NCI-H187 (cell line): ENCODE measurements around the gene NR2F2.

Experiments
- DNase-seq, 2 experiments: peaks; one replicate each; lab custom pipeline; 2025; lab: John Stamatoyannopoulos, UW

NR2F2 gene

DNA sequence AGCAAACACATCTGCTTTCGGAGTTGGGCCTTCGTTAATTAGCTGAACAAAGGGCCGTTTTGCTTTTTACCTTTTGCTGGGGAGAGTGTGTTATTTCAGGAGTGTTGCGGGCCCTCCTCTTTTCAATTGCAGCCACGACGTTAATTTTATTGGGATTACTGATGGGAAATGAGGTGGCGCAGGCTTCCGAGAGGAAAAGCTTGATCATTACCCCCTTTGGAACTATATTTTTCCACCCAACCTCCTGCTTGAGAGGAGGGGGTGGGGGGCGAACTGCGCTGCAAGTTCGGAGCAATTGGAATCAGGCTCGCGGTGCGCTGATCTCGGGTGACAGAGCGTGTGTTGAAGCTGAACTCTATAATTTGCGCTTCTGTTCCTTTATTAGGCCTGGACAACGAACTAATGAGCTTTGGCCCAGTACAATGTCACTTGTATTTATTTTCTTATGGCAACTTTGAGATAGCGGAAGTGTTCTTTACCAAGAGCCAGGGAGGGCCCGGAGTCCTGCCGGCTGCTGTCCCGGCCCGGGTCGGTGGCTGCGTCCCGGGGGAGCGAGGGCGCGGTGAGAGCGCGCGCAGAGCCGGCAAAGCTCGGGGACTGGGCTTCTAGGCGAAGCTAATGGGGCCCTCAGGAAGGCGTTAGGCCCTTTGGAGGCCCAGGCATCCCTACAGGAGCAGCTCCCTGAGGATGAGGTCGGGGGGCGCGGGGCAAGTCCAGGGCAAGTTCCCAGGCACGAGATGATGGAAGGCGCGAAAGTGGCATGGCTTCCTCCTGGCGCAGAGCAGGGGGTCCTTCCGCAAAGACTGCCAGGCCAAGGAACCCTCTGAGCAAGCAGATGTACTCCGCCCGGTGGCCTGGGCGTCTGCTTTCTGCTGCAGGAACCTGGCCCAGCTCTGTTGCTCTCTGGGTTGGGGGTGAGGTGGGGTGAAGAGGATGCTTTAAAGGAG is 12.9 kb downstream of the NR2F2 start:
- DNase-seq, result no peak

DNA sequence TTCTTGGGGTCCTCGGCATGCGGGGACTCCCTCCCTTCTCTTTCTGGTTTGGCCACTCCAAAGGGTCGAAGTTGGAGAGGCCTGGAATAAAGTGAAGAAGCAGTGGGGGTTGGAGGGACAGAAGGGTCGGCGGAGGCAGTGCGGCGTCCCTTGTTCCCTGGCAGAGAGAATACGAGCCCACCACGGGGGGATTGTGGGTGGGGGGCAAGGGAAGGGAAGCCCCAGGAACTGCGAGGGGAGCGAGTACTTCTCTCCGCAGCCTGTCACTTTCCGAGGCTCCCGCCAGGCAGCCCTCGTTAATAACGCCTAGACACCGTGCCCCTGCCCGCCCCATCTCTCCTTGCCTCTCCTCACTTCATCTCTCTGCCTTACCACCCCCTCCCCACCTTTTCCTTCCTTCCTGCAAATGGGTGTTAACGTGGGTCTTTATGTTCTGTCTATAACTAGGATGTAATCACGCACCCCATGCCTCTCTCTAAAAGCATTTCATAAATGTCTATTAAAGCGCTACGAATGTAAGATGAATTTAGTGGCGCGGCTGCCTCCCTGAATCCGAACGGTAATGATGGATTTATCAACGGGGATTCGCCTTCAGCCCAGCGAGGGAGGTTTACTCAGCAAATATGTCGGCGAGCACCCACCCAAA is 13.7 kb downstream of the NR2F2 start:
- no peak for DNase-seq

DNA sequence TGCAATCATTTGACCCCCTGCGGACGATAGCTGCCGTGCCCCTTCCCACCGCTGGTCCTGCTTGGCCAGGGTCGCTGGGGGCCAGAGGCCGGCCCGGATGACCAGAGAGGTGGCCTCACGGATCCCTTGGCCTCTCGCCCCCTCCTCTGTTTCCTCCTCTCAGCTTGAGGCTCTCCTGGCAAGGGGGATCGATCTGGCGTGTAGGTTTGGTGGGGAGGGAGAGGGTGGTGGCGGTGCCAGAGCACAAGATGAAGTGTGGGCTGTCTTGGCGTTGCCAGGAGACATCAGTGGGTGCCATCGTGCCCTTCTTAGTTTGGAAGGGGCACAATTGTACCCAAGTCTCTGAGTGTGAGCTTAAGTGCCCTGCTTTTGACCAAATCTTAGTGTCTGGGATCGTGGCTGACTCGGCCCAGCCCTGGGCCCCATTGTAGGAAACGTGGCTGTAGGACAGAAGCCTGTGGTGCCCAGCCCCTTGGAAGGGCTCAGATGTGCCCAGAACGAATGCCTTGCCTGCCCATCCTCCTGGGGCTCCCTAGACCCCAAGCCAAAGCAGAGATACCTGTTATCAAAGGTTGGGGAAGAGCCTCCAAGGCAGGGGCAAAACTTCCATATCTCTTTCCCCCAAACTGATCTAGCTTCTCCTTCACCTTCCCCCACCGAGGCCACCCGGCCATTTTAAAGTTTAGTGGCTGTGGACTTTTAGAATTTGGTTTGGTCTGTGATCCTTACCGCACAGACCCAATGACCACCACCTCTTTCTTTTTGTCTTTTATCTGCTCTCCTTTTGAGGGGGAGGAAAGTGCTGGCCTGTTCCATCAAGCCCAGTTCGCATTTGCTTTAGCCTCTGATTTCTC is 14.4 kb downstream of the NR2F2 start:
- DNase-seq, result no peak

DNA sequence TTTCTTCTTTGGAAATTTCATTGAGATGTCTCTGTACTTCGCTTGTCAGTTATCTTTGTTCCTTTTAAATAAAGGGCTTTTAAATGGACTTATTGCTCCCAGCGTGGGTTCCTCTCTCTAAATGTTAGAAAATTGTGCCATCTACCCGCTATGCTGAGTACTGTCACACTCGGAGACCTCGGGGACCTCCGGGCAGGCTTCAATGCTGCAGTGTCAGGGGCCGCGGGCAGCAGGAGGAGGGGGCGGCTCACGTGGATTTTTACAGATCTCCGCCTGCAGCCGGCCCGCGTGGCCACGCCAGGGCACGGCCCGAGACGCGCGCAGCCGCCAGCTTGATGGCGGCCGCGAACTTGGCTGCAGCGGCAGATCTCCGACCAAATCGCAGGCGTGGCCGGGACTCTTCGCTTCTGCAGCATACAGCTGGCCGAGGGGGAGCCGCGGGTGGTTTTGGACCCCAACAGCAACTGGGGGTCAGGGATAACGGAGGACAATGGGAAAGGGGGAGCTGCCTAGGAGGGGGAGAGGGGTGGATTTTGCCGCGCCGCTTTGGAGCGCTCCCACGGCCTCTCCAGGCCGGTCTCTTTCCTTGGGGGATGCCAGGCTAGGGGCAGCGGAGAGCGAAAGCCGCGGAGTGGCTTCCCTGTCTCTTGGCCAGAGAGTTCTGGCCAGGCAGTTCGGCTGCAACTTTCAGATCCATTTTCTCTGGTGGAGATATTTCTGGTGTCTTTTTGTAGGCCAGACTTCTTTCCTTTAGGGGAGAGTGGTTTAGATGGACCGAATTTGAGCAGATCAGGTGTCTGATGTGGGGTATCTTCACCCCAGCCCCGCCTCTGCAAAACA is 15.3 kb downstream of the NR2F2 start:
- DNase-seq, result no peak

DNA sequence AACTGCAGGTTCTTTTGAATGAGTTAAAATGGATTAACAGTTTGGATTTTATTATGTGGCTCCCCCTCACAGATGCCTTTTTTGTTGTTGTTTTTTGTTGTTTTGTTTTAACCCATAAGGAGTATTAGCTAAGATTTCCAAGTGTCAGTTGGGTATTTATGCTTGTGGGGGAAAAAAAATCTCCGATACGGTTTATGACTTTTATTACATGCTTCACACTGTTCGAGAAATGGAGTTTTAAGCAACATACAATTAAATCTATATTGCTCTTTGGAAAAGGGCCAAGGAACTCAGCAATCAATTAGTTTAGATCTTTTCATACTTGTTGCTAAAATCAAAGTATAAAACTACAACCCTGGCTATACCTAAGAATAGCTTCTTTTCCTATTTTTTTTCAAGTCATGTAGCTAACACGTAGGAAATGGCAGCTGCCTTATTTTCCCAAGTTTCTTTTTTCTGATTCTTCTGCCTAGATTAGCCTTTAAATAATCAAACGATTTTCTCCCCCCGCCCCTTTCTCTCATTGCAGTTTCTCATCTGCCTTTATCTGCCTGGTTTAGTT is 16.0 kb downstream of the NR2F2 start:
- DNase-seq, result no peak

DNA sequence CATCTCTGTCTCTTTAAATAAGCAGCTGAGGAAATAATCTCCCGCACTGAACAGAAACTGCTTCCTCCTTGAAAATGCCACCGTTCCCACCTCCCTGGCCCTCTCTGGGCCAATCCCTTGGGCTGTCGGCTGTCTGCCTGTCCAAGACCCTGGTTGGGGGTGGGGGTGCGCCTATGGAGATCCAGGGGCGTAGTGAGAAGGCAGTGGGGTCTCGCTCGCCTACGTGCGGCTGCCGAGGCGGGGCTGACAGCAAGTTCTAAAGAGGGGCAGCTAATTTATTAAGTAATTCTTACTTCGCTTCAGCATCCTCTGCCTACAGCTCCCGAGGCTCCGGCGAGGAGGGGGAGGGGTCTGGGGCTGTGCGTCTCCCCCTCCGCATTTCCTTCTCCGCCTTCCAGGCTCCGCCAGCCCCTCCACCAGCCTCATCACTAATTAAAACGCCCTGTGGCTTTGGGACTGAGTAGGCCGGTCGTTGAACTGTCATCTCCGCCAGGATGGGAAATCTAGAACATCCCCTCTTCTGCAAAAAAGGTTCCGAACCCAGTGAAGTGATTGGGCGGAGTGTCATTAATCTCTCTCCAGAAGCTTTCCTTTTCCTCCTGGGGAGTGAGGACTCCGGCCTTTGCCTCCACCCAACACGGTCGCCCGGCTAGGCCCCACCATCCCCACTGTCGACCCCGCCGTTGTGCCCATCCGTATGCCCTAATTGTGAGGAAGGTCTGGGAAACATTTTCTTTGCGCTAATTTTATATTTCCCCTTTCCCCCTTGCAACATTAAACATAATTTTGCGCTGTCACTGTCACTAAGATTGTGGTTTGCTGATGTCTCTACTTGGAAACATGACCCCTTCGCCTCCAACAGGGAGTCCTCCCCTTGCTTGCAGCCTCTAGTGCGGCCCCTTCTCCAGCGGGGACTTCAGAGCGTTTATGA is 16.9 kb downstream of the NR2F2 start:
- no peak for DNase-seq

DNA sequence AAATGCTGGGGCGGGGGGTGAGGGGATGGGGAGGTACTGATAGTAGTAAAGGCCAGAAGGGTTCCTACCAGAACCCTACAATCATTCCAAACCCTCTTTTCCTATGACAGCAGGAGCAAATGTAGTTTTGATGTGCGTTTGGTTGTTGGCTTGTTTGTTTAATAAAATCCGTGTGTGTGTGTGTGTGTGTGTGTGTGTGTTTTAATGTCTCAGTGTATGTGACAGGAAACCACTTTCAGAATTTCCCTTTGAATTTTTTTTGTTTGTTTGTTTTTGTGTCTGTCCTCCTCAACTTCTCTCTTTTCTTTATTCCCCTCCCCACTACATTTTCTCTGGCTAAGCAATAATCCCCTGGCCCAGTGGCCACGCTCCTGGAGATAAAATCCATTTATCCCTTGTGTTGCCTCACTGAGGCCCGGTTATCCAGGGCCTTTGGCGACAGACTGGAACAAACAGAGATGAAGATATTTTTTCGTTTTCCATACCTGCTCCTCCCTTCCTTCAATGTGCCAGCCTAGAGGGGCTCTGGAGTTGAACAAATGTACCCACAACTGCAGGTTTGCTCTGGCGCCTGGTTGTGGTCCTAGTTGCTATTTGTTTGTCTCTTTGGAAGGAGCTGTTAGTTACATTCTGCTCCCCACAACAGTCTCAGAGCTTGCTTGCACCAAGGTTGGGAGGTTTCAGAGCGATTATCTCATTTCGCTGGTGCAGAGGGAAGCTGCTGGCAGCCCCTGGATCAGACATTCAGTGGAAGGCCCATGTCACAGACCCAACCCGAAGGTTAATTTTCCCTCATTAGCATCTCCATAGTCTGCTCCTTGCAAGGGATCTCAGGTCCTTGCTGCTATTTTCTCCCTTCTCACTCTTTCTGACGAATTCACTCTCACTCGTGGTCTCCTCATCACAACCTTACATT is 17.9 kb downstream of the NR2F2 start:
- no peak for DNase-seq

DNA sequence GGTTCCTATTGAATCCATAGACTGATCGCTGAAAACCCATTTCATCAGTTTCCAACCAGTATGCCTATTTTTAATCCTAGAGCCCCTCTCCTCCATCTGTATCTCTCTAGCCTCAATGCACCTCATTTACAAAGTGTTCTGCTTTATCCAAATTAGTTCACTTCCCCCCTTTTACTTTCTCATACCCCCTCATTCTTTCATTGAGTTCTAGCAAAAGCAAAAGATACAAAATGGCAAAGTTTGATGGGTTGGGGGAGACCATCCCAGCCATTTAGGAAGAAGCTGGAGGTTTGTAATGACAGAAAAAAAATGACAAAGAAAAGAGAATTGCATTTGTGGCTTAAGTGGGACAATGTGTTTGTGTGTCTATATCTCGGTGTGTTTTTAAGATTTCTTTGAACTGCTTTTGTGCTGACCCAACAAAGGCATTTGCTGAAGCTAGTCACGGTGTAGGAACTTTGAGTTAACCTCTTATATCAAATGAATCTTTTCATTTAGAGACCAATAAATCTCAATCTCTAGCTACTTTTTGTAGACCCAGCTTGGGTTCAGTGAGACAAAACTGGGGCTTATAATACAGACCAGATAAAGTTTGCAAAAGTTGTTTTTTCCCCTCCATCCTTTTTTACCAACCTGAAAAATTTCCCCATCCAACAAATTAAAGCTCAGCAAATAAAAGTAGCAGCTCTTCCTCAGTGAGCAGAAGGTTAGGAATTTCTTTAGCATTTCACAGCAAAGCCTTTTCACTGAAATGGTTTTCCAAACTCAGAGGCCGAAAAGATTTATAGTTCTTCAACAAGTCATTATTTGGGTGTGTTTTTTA is 18.7 kb downstream of the NR2F2 start:
- DNase-seq, result no peak

DNA sequence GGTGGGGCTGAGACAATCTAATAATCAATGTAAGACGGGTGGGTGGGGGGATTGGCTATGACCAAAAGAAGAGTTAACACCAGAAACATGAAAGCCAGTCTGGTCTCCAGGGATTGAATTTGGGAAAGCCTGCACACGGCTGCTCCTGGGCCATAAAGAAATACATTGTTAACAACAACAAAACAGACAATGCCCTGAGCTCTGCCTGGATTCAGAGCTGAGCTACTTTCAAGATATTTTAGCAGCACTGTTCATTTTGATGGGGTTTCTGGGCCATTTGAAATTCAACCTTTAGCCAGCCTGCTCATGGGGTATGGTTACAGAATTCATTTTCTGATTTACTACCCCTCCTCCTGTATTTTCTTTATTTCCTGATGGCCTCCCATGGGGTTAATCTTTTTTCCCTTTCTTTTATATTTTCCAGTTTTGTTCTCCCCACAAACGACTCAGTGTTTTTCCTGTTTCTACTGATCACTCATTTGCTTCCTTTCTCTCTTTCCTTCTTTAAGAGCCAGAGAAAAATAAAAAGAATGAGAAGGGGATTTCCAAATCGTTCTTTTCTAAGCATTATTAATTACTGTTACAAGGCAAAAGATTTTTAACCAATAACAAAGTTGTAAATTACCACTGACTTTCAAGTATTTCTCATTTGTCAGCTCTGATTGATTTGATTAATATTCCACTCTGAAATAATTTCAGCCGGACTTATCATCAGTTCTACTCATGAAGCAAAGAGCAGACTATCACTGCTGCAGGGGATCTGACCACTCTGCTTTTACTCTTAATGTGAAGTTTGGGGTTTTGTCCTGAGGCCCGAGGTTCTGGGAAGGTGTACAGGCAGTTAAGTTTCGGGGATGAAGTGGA is 19.6 kb downstream of the NR2F2 start:
- DNase-seq, result no peak

DNA sequence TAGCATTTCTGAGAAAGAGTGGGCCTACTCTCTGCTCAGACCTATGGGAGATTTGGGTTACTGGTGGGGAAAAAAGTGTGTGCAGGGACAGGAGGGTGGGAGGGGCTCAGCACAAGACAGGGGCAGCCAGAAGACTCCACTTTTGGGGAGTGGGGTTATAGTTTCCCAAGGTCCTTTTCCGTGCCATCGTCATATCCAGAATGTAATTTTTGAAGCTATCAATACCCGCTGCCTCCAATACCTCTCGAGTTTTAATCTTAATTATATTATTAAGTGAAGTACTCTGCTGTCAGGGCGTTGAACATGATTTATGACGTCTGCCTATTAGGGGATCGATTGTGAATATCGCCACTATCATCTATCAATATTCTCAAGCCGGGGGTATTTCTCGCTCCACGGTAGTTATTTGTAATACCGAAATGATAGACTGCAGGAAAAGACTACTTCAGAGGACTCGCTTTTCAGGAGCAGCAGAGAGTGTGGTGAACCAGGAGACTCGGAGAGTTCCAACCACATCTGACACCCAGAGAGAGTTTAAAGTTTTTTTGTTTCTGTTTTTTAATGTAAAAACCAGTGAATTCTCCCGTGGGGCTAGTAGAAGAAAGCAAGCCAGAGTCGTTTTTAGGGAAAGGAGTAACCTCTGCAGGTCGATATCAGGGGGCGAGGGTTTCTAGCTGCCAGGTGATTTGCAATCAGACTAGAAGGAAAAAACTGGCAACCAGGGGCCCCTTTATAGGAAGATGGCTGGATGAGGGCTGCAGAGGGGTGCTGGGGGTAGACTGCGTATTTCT is 20.6 kb downstream of the NR2F2 start:
- DNase-seq, result no peak

DNA sequence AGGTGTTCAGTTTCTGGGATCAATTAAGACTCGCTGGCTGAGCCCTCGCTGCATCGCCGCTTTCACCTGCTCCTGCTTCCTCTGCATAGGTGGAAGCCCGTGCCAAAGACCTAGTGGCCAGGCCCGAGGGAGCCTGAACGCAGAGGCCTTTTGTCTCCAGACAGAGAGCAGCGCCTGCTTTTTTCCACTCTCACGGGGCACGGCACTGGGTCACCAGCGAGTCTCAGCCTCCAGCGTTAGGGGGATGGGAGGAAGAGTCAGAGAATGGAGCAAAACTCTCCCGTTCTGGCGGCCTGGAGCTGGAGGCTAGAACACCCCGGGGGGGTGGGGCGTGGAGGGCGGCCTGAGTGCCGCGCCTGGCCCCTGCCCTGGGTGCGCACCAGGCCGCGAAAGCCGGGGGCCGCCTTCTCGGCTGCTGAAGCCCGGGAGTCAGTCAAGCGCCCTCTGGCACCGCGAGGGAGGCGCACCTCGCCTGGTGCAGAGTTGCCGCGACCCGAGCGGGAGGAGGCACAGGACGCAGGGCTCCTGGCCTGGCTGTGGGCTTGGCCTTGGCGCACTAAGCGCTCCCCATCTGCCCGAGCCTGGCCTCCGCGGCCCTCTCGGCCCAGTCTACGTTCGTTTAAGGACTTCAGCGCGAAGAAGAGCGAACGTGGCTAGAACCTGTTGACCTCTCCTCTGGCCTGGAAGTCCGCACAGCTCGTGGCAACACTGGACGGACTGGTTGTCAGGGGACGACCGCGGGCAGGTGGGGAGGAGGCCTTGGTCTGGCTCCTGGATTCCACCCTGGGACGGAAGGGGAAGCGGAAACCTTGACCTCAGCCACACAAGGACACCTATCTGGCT is 21.5 kb downstream of the NR2F2 start:
- no peak for DNase-seq

DNA sequence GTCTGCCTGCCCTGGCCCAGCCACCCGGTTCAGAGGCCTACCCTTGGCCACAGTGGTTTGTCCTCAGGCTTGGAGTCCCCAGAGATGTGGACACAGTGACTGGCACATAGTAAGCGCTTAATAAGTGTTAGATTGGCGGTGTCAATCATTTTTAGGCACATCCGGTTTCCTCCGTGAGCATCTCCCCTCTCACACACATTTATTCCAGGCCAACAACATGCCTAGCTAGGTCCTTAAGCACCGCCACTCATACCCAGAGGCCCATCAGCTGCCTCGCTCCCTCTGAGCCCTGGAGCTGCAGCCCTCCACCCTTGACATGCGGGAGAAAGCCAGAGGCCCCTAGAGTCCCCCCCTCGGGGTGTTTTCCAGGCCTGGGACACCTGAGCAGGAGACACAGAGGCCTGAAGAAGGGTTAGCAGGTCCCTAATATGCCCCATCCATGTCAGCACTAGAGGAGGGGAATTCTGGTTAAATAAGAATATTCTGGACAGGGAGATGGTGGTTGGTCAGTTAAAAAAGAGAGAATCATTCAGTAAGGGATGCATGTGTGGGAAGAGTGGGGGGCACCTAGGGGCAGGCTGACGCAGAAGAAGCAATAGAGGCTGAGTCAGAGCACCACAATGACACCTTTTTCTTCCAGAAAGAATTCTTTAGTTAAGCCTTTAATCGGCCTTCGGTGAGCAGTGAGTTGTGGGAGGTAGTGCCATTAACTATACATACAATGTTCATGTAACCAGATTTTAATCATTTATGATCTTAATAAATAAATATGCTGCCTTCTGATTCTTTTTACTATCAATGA is 22.3 kb downstream of the NR2F2 start:
- DNase-seq, result no peak

DNA sequence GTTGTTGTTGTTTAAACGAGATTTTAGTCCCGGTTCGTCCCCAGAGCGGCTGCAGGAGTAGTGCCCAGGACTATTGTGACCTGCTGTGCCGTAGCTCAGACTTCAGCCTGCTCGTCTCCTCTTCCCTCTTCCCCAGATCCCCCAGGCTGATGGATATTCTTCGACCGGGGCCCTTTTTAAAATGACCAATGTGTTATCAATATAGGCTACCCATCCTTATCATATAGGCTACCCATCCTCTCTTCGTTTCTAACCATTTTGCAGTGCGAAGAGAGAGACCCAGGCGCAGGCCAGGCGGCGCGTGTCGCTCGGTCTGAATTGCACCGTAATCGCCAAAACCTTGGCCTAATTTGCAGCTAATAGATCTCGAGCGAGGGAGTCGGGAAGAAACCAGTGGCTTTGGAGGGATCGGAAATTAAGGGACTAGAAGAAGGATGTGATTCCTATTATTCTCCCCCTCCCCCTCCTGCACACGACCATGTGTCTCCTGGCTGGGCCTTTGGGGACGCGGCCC is 23.0 kb downstream of the NR2F2 start:
- no peak for DNase-seq
